Mesodermal cell (in vitro differentiated cells): Measurements from ENCODE around the gene CFAP74.

Experiments used
- H3K27ac ChIP-seq: 2 replicates; pipeline ENCODE4 v1.7.0; 2013; ENCODE audit warnings: mild to moderate bottlenecking, low read depth, low read length, moderate library complexity; ENCODE audit not compliant: severe bottlenecking
- H3K36me3 ChIP-seq: 2 replicates; pipeline ENCODE4 v1.7.1; 2013; ENCODE audit warnings: mild to moderate bottlenecking, low read length, moderate library complexity; ENCODE audit not compliant: control insufficient read depth, insufficient read depth
- H3K4me1 ChIP-seq: one replicate; pipeline ENCODE4 v1.7.1; 2013; ENCODE audit warnings: mild to moderate bottlenecking, low read length; ENCODE audit not compliant: insufficient read depth, control insufficient read depth, poor library complexity, severe bottlenecking
- H3K4me3 ChIP-seq: 2 replicates; pipeline ENCODE4 v1.7.0; 2013; ENCODE audit warnings: low read length, control low read depth, mild to moderate bottlenecking; ENCODE audit not compliant: insufficient read depth, poor library complexity, severe bottlenecking; ENCODE audit errors: extremely low read depth
- H3K9me3 ChIP-seq: 2 replicates; pipeline ENCODE4 v1.7.1; 2013; ENCODE audit warnings: mild to moderate bottlenecking, low read length, moderate library complexity; ENCODE audit not compliant: control insufficient read depth
- WGBS, 2 experiments: methylation state at CpG; one replicate each; pipeline ENCODE4 v1.1.5; 2013; ENCODE audit warnings: missing lambda C conversion rate in 2 of 2; ENCODE audit not compliant: insufficient coverage in 2 of 2; 5-methylcytosine and 5-hydroxymethylcytosine counted together

The CFAP74 gene

GRCh38 chr1:1973716-1974642 lies 29.6 kb downstream of the CFAP74 start:
- Histone ChIP-seq H3K4me3 (no peak overlapping the region), H3K9me3 (peaks cover 4% of the 10 kb centered on the region), H3K4me1 (peaks cover 10% of the 10 kb centered on the region), H3K36me3 (no peaks in the 10 kb centered on the region), H3K27ac (no peak overlapping the region)
- 88 to 92% methylated on average over 24 to 29 of the region's 34 CpGs for WGBS, 2 experiments

GRCh38 chr1:1972976-1973715 lies 30.4 kb downstream of the CFAP74 start:
- 84% methylated on average over 20 to 21 of the region's 22 CpGs for WGBS, 2 experiments

GRCh38 chr1:1971688-1972087 lies 31.9 kb downstream of the CFAP74 start:
- Histone ChIP-seq H3K4me3 (no peak overlapping the region), H3K36me3 (no peaks in the 10 kb centered on the region), H3K4me1 (peaks cover 4% of the 10 kb centered on the region), H3K27ac (no peak overlapping the region), H3K9me3 (peaks cover 4% of the 10 kb centered on the region)
- 92 to 94% methylated on average over 12 to 21 of the region's 21 CpGs for WGBS, 2 experiments

More at GRCh38 chr1:1972976-1973715, 30.4 kb downstream of the CFAP74 start:
- Histone ChIP-seq H3K4me3 (no peak overlapping the region), H3K36me3 (no peaks in the 10 kb centered on the region), H3K4me1 (peaks cover 10% of the 10 kb centered on the region), H3K27ac (no peak overlapping the region), H3K9me3 (peaks cover 4% of the 10 kb centered on the region)

GRCh38 chr1:1971017-1971416 lies 32.6 kb downstream of the CFAP74 start:
- H3K36me3 ChIP-seq = no peaks in the 10 kb centered on the region
- H3K9me3 ChIP-seq = peaks cover 2% of the 10 kb centered on the region
- H3K4me1 ChIP-seq = peaks cover 4% of the 10 kb centered on the region
- 91 to 93% methylated on average over 17 of the region's 17 CpGs for WGBS, 2 experiments
- H3K4me3 ChIP-seq = no peak overlapping the region
- no peak overlapping the region for H3K27ac ChIP-seq

- H3K27ac ChIP-seq = no peak overlapping the region
- H3K36me3 ChIP-seq = no peaks in the 10 kb centered on the region
- 88 to 92% methylated on average over 22 to 29 of the region's 29 CpGs for WGBS, 2 experiments
- no peaks in the 10 kb centered on the region for H3K9me3 ChIP-seq
- H3K4me1 ChIP-seq = peaks cover 4% of the 10 kb centered on the region
- H3K4me3 ChIP-seq = no peak overlapping the region
Observed at GRCh38 chr1:1969953-1970716, 33.5 kb downstream of the CFAP74 start.

GRCh38 chr1:1969505-1969900 lies 34.1 kb downstream of the CFAP74 start:
- Histone ChIP-seq H3K9me3 (no peaks in the 10 kb centered on the region), H3K36me3 (no peaks in the 10 kb centered on the region), H3K4me3 (no peak overlapping the region), H3K27ac (no peak overlapping the region), H3K4me1 (peaks cover 4% of the 10 kb centered on the region)
- 76 to 89% methylated on average over 9 of the region's 10 CpGs for WGBS, 2 experiments

- Histone ChIP-seq H3K9me3 (no peaks in the 10 kb centered on the region), H3K27ac (no peak overlapping the region), H3K4me1 (peaks cover 4% of the 10 kb centered on the region), H3K36me3 (no peaks in the 10 kb centered on the region), H3K4me3 (no peak overlapping the region)
- WGBS, 2 experiments = 86 to 87% methylated on average over 7 to 9 of the region's 12 CpGs
Observed at GRCh38 chr1:1968767-1969504, 34.6 kb downstream of the CFAP74 start.

- H3K36me3 ChIP-seq = no peaks in the 10 kb centered on the region
- no peaks in the 10 kb centered on the region for H3K4me1 ChIP-seq
- 82 to 87% methylated on average over 3 of the region's 3 CpGs for WGBS, 2 experiments
- no peak overlapping the region for H3K27ac ChIP-seq
- H3K9me3 ChIP-seq = no peaks in the 10 kb centered on the region
- no peak overlapping the region for H3K4me3 ChIP-seq
Observed at GRCh38 chr1:1967879-1968278, 35.7 kb downstream of the CFAP74 start.

- 74 to 83% methylated on average over 13 to 15 of the region's 16 CpGs for WGBS, 2 experiments
- Histone ChIP-seq H3K36me3 (no peaks in the 10 kb centered on the region), H3K9me3 (no peaks in the 10 kb centered on the region), H3K4me3 (no peak overlapping the region), H3K27ac (no peak overlapping the region), H3K4me1 (no peaks in the 10 kb centered on the region)
Observed at GRCh38 chr1:1967151-1967550, 36.4 kb downstream of the CFAP74 start.
